ENCODE results near the gene KDM4B.

KDM4B gene

DNA sequence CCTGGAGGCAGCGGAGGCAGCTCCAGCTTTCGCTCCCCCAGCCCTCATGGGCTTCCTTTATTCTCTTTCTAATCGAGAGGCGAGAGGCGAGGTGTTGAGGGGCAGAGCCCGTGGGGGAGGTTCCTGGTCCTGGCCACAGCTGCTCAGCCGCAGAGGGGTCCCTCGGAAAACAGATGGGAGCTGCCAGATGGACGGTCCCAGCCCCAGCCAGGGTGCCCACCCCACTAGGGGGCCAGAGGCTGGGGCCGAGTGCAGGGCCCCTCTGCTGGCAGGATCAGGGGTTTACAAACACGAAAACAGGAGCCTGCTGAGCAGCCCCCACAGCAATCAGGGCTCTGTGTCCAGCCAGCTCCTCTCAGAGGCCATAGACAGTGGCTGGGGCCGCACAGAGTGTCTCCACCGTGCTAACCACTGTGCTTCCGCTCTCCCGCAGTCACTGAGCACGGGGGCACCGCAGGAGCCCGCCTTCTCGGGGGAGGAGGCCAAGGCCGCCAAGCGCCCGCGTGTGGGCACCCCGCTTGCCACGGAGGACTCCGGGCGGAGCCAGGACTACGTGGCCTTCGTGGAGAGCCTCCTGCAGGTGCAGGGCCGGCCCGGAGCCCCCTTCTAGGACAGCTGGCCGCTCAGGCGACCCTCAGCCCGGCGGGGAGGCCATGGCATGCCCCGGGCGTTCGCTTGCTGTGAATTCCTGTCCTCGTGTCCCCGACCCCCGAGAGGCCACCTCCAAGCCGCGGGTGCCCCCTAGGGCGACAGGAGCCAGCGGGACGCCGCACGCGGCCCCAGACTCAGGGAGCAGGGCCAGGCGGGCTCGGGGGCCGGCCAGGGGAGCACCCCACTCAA lies 182.2 kb downstream of the KDM4B start:
- H3K27me3 ChIP-seq (ENCODE audit: insufficient read depth, low read length, poor library complexity): no peaks in the 10 kb centered on the region
- peaks cover 6% of the 10 kb centered on the region; the same call in 1 of the 2 replicates for H4K20me1 ChIP-seq (ENCODE audit: insufficient read depth, low read length)
- H3K4me2 ChIP-seq (ENCODE audit: insufficient read depth, low read length): no peak overlapping the region
- H3K36me3 ChIP-seq (ENCODE audit: insufficient read depth, low read length): peaks cover 24% of the 10 kb centered on the region
- no peak for DNase-seq
- H3K4me3 ChIP-seq (ENCODE audit: low read depth in 1 of 2, low read length in 2 of 2): no peak overlapping the region
- H3K4me1 ChIP-seq (ENCODE audit: insufficient read depth, low read length): no peaks in the 10 kb centered on the region
- H3K27ac ChIP-seq (ENCODE audit: low read length): no peak overlapping the region
- no peak overlapping the region for H2AFZ ChIP-seq (ENCODE audit: low read depth, low read length)
- no peaks in the 10 kb centered on the region for H3K9me3 ChIP-seq (ENCODE audit: insufficient read depth, low read length, severe bottlenecking)
- no peak overlapping the region for H3K9ac ChIP-seq (ENCODE audit: low read depth, low read length)
- no peak for ATAC-seq (ENCODE audit: insufficient read depth, low read depth)
- TF ChIP-seq, protein P1, sequence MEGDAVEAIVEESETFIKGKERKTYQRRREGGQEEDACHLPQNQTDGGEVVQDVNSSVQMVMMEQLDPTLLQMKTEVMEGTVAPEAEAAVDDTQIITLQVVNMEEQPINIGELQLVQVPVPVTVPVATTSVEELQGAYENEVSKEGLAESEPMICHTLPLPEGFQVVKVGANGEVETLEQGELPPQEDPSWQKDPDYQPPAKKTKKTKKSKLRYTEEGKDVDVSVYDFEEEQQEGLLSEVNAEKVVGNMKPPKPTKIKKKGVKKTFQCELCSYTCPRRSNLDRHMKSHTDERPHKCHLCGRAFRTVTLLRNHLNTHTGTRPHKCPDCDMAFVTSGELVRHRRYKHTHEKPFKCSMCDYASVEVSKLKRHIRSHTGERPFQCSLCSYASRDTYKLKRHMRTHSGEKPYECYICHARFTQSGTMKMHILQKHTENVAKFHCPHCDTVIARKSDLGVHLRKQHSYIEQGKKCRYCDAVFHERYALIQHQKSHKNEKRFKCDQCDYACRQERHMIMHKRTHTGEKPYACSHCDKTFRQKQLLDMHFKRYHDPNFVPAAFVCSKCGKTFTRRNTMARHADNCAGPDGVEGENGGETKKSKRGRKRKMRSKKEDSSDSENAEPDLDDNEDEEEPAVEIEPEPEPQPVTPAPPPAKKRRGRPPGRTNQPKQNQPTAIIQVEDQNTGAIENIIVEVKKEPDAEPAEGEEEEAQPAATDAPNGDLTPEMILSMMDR (IDR thresholded peaks at IDR 0.05; ENCODE audit: borderline replicate concordance, extremely low read depth, low read length, poor library complexity, severe bottlenecking): no peak
- TF ChIP-seq EZH2 (IDR thresholded peaks at IDR 0.05; ENCODE audit: borderline replicate concordance, low read depth, low read length, severe bottlenecking): no peak
- H3K79me2 ChIP-seq (ENCODE audit: insufficient read depth, low read length): no peaks in the 10 kb centered on the region

GRCh38 chr19:5152013-5152763 lies 183.3 kb downstream of the KDM4B start:
- TF ChIP-seq, protein P1 (IDR thresholded peaks at IDR 0.05; ENCODE audit: borderline replicate concordance, extremely low read depth, low read length, poor library complexity, severe bottlenecking): no peak
- no peak for TF ChIP-seq EZH2 (IDR thresholded peaks at IDR 0.05; ENCODE audit: borderline replicate concordance, low read depth, low read length, severe bottlenecking)

DNA sequence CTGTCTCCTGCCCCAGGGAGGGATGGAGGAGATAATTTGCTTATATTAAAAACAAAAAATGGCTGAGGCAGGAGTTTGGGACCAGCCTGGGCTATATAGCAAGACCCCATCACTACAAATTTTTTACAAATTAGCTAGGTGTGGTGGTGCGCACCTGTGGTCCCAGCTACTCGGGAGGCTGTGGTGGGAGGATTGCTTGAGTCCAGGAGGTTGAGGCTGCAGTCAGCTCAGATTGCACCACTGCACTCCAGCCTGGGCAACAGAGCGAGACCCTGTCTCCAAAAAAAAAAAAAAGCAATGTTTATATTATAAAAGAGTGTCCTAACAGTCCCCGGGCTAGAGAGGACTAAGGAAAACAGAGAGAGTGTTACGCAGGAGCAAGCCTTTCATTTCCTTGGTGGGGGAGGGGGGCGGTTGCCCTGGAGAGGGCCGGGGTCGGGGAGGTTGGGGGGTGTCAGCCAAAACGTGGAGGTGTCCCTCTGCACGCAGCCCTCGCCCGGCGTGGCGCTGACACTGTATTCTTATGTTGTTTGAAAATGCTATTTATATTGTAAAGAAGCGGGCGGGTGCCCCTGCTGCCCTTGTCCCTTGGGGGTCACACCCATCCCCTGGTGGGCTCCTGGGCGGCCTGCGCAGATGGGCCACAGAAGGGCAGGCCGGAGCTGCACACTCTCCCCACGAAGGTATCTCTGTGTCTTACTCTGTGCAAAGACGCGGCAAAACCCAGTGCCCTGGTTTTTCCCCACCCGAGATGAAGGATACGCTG lies 184.0 kb downstream of the KDM4B start:
- no peak for TF ChIP-seq EZH2 (IDR thresholded peaks at IDR 0.05; ENCODE audit: borderline replicate concordance, low read depth, low read length, severe bottlenecking)
- TF ChIP-seq, protein P1 (IDR thresholded peaks at IDR 0.05; ENCODE audit: borderline replicate concordance, extremely low read depth, low read length, poor library complexity, severe bottlenecking): no peak
- Histone ChIP-seq H3K9ac (ENCODE audit: low read depth, low read length) (no peak overlapping the region), H4K20me1 (ENCODE audit: insufficient read depth, low read length) (peaks cover 6% of the 10 kb centered on the region; the same call in 1 of the 2 replicates), H3K36me3 (ENCODE audit: insufficient read depth, low read length) (peaks cover 7% of the 10 kb centered on the region; the same call in 1 of the 2 replicates), H3K79me2 (ENCODE audit: insufficient read depth, low read length) (no peaks in the 10 kb centered on the region), H3K27ac (ENCODE audit: low read length) (no peak overlapping the region), H3K4me1 (ENCODE audit: insufficient read depth, low read length) (no peaks in the 10 kb centered on the region), H3K4me2 (ENCODE audit: insufficient read depth, low read length) (no peak overlapping the region), H3K4me3 (ENCODE audit: low read depth in 1 of 2, low read length in 2 of 2) (no peak overlapping the region), H2AFZ (ENCODE audit: low read depth, low read length) (no peak overlapping the region), H3K9me3 (ENCODE audit: insufficient read depth, low read length, severe bottlenecking) (peaks cover 2% of the 10 kb centered on the region), H3K27me3 (ENCODE audit: insufficient read depth, low read length, poor library complexity) (no peaks in the 10 kb centered on the region)
- no peak for DNase-seq
- no peak for ATAC-seq (ENCODE audit: insufficient read depth, low read depth)

More at GRCh38 chr19:5152013-5152763, 183.3 kb downstream of the KDM4B start:
- no peak overlapping the region for H2AFZ ChIP-seq (ENCODE audit: low read depth, low read length)
- no peaks in the 10 kb centered on the region for H3K4me1 ChIP-seq (ENCODE audit: insufficient read depth, low read length)
- DNase-seq: no peak
- ATAC-seq (ENCODE audit: insufficient read depth, low read depth): no peak
- H3K36me3 ChIP-seq (ENCODE audit: insufficient read depth, low read length): peaks cover 15% of the 10 kb centered on the region
- H3K27ac ChIP-seq (ENCODE audit: low read length): no peak overlapping the region
- no peak overlapping the region for H3K9ac ChIP-seq (ENCODE audit: low read depth, low read length)
- no peaks in the 10 kb centered on the region for H3K9me3 ChIP-seq (ENCODE audit: insufficient read depth, low read length, severe bottlenecking)
- no peaks in the 10 kb centered on the region for H3K79me2 ChIP-seq (ENCODE audit: insufficient read depth, low read length)
- H3K27me3 ChIP-seq (ENCODE audit: insufficient read depth, low read length, poor library complexity): no peaks in the 10 kb centered on the region
- no peak overlapping the region for H3K4me3 ChIP-seq (ENCODE audit: low read depth in 1 of 2, low read length in 2 of 2)
- H3K4me2 ChIP-seq (ENCODE audit: insufficient read depth, low read length): no peak overlapping the region
- H4K20me1 ChIP-seq (ENCODE audit: insufficient read depth, low read length): peaks cover 6% of the 10 kb centered on the region; the same call in 1 of the 2 replicates

All from DND-41 (cell line).